Activated CD4-positive, alpha-beta T cell treated with anti-CD3 and anti-CD28 coated beads, Interleukin-2, amount 10 ng/mL, durations not matched to agents 7 days and 5 days (primary cell): ENCODE results near the gene RPS6KA2. TPM values are rescaled to one million over a fixed set of nuclear protein-coding genes. Genes with fewer than 3 reads are reported as not detected.
A peak's percentile ranks its signal among the peaks of the same experiment; 100 is the strongest.

Experiments used
- CTCF ChIA-PET: fragments of 350-600 bp; sonication (Branson Sonifier 250); formaldehyde crosslinking; loops from one replicate; lab custom pipeline; 2021; ENCODE audit warnings: antibody characterized with exemption; lab: Charles Lee
- POLR2A ChIA-PET: fragments of 350-600 bp; sonication (Branson Sonifier 250); formaldehyde crosslinking; loops from one replicate; lab custom pipeline; 2021; ENCODE audit warnings: antibody characterized with exemption; lab: Charles Lee
- DNase-seq: peaks from one replicate; pipeline ENCODE4 v3.0.0-alpha.2; 2020
- H3K27ac Mint-ChIP-seq: one replicate; pipeline ENCODE4 v1.8.0; 2021; ENCODE audit warnings: mild to moderate bottlenecking, moderate library complexity, mixed read lengths
- H3K27me3 Mint-ChIP-seq: one replicate; pipeline ENCODE4 v1.8.0; 2021; ENCODE audit warnings: mixed read lengths
- H3K36me3 Mint-ChIP-seq: one replicate; pipeline ENCODE4 v1.8.0; 2021; ENCODE audit warnings: low read depth, mixed read lengths
- H3K4me1 Mint-ChIP-seq: one replicate; pipeline ENCODE4 v1.8.0; 2021; ENCODE audit warnings: mixed read lengths
- H3K4me3 Mint-ChIP-seq: one replicate; pipeline ENCODE4 v1.8.0; 2021; ENCODE audit warnings: mild to moderate bottlenecking, moderate library complexity, mixed read lengths
- H3K9me3 Mint-ChIP-seq: one replicate; pipeline ENCODE4 v1.8.0; 2021; ENCODE audit warnings: mixed read lengths
- total RNA-seq, 2 experiments: library from RNA; stranded (reverse); gene quantifications; one replicate each; pipeline ENCODE4 v1.2.3, GENCODE V29; 2021

The RPS6KA2 gene
- total RNA-seq, 2 experiments from 2014 or later: 3.6 to 4.0 TPM

DNA sequence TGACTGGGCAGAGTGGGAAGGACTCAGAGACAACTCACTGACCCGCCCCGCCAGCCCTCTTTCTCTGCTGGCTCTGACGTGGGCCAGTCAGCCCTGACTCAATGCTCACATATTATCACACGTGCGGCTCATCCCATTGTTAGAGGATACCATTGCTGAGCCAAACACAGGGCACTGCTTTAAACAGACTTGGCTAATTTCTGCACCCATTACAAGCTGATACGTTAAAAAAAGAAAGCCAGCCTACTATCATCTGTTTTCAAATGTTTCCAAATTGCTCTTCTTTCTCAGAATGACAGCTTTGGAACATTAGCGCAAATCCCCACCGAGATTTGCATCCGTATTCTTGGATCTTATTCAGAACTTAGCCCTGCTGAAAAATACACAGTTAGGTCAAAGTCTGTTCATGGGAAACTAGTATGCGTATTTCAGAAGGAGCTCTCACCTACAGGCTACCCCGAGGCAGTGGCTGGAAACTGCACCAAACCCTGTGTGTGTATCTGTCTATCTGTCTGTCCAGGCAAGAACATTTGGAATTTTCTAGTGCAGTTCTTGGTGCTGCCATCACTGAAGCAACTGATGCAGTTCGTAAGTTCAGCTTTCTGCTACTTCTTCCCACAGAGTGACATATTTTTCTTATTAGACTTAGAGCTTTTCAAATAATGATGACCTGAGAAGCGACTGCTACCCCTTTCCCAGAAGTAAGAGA, 73.3 kb downstream of the RPS6KA2 start:
- POLR2A ChIA-PET: no interaction called here
- Mint-ChIP-seq H3K9me3 (no peaks in the 10 kb centered on the region), H3K27me3 (no peaks in the 10 kb centered on the region), H3K4me1 (peaks cover 7% of the 10 kb centered on the region), H3K4me3 (no peak overlapping the region), H3K36me3 (no peaks in the 10 kb centered on the region), H3K27ac (no peak overlapping the region)
- CTCF ChIA-PET: no interaction called here
- no peak for DNase-seq

DNA sequence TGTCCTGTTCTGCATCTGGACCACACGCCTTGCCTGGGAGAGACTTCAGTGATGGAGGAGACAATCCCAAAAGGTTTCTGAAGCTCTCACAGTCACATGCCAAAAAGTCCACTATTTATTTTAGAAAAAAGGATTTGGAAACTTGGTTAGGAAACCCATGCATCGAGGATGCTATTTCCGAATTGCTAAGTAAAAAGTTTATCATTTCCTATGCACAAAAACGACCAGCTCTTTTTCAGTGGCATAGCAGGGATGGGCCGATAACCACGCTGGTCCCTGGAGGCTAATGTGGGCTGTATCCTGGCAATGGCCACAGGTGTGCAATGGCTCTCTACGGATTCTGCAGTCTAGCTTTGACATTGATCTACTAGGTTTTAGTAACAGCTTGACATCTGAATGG, 74.5 kb downstream of the RPS6KA2 start:
- ChIA-PET POLR2A (no interaction called here), CTCF (no interaction called here)
- Mint-ChIP-seq H3K4me3 (no peak overlapping the region), H3K9me3 (no peaks in the 10 kb centered on the region), H3K4me1 (peaks cover 7% of the 10 kb centered on the region), H3K36me3 (no peaks in the 10 kb centered on the region), H3K27ac (no peak overlapping the region), H3K27me3 (no peaks in the 10 kb centered on the region)
- no peak for DNase-seq

DNA sequence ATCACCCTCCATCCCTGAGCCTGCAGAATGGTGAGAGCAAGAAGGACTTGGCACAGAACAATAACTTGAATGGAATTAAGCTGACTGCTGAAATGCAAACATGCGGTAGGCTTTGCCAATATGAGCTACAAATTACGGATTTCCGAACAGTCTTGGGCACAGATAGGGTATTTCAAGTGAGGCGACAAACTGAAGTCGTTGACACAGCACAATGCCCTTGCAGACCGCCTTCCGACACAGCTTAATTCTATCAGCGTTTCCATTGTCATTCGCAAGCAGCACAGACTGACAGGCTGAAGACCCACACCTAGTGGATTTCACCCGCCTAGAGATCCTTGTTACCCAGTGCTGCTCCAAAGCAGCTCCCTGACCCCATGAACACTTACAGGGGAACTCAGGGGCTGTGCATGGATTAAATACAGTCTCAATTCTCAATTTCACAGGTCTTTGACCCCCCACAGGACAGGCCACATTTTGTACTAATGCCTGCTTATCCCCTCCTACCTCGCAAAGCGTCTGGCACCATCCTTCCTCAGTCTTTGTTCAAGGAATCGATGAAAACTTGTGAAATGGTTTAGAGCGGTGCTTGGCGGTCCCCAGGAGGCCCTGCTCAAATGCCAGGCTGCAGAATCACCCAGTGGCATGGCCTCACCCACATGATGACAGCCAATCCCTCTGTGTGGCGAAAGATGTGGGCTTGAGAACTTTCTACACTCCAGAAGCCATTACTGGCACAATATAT, 75.1 kb downstream of the RPS6KA2 start:
- no peak overlapping the region for H3K4me3 Mint-ChIP-seq
- no peak overlapping the region for H3K27ac Mint-ChIP-seq
- ChIA-PET CTCF (no interaction called here), POLR2A (no interaction called here)
- DNase-seq: no peak
- H3K9me3 Mint-ChIP-seq: no peaks in the 10 kb centered on the region
- H3K27me3 Mint-ChIP-seq: no peaks in the 10 kb centered on the region
- H3K4me1 Mint-ChIP-seq: peaks cover 3% of the 10 kb centered on the region
- H3K36me3 Mint-ChIP-seq: no peaks in the 10 kb centered on the region

DNA sequence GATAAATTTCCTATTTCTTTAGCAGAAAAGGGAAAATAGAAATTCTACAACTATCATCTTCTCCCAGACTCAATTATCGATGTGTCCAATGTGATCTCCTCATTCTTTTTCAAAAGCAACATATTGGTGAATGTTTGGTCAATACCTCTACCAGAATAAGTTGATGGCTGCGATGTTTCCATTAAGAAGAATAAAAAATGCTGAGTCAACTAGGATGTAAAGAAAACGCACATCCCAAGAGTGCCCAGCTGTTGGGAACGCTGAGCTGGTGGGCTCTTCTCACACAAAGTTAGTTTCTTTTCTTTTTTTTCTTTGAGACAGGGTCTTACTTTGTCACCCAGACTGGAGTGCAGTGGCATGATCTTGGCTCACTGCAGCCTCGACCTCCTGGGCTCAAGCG, 80.4 kb downstream of the RPS6KA2 start:
- H3K36me3 Mint-ChIP-seq: no peaks in the 10 kb centered on the region
- peaks cover 7% of the 10 kb centered on the region for H3K4me1 Mint-ChIP-seq
- no peaks in the 10 kb centered on the region for H3K27me3 Mint-ChIP-seq
- H3K4me3 Mint-ChIP-seq: no peak overlapping the region
- no peak overlapping the region for H3K27ac Mint-ChIP-seq
- no peak for DNase-seq
- CTCF ChIA-PET: no interaction called here
- H3K9me3 Mint-ChIP-seq: no peaks in the 10 kb centered on the region
- POLR2A ChIA-PET: no interaction called here

DNA sequence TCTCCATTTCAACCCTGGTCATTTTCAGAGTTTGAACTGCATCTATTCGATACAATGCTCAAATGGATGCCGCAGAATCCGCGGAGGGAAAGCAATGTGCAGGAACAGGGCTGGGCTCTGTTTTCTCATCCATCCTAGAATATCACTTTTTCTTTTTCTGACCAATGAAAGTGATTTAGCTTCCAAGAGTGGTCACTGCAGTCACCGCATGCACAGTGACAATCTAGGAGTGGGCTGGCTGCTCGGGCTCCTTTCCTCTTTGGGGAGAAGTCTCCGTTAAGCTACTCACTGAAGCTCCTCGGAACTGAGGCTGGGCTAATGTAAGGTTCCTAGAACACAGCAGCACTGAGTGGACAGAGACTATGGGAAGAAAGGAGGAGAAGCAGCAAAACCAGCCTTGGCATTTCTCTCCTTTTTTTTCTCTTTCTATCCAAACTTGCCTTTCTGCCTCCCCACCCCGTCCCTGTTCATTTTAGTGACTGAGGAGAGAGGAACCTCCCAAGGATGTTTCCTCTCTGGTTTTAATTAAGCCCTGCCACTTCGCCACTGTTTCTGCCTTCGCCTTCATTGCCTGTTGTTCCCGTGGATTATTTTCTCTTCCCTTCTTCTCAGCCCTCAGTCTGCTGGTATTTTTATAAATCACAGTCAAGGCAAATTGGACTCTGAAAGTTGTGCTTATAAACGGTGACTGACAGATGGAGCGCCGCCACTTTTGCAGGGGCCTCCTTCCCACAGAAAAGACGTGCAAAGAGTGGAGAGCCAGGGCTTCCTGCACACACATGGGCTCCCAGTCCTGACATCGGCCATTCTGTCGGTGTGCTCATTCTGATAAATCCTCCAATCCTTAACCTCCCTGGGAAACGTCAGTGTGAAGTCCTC, 81.7 kb downstream of the RPS6KA2 start:
- no peak overlapping the region for H3K27ac Mint-ChIP-seq
- no peaks in the 10 kb centered on the region for H3K9me3 Mint-ChIP-seq
- H3K27me3 Mint-ChIP-seq: no peaks in the 10 kb centered on the region
- peaks cover 19% of the 10 kb centered on the region for H3K4me1 Mint-ChIP-seq
- CTCF ChIA-PET: interaction anchor here (0.7 kb wide), 1 partner anchor 281 kb away, joined by 3 read pairs; no protein-coding TSS in a partner anchor
- POLR2A ChIA-PET: no interaction called here
- no peaks in the 10 kb centered on the region for H3K36me3 Mint-ChIP-seq
- H3K4me3 Mint-ChIP-seq: no peak overlapping the region
- no peak for DNase-seq

DNA sequence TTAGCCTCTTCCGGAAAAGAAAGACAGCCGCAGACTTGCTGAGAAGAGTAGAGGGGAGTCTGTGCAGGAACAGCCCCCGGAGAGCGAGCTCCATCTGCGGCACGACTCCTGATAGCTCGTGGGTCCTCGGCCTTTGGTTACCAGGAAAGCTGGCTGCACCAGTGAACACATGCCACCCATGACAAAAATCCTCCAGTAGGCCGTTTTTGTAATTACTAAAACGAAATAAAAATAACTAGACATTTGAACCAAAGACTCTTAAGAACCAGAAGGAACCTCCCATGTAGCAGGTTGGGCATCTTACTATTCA, 82.8 kb downstream of the RPS6KA2 start:
- Mint-ChIP-seq H3K9me3 (no peaks in the 10 kb centered on the region), H3K27me3 (no peaks in the 10 kb centered on the region), H3K4me3 (no peak overlapping the region), H3K4me1 (peaks cover 28% of the 10 kb centered on the region), H3K36me3 (no peaks in the 10 kb centered on the region), H3K27ac (no peak overlapping the region)
- DNase-seq: no peak
- ChIA-PET CTCF (interaction anchor here (0.8 kb wide), 1 partner anchor 10 kb away, joined by 4 read pairs; no protein-coding TSS in a partner anchor), POLR2A (no interaction called here)

DNA sequence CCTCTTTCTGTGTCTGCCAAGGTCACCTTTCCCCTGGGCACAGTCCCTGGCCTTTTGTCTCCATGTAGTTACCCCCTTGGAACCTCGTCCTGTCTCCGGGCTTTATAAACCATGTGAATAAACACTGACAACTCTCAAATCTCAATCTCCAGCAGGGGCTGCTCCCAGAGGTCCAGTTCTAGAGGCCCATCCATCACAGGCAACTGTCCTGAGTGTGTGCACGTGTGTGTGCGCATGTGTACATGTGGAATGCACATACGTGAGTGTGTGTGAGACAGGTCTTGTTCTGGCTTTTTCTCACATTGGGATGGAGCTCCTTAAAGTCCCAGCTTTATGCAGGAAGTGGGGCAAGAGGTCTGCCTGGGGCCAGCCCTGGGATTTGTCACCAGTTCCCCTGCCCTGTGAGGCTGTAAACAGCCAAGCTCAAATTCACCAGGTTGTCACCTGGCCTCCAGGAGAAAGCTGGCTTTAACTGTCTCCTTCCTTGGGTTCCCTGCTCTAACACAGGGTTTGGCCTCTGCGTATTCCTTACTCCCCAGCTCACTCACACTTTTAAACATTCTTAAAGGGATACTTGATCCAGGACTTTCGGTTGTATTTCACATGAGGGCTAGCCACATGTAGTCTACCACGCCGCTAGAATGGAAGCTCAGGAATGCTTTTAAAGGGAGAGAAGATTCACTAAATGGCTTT, 83.3 kb downstream of the RPS6KA2 start:
- Mint-ChIP-seq H3K27me3 (no peaks in the 10 kb centered on the region), H3K27ac (no peak overlapping the region)
- POLR2A ChIA-PET: no interaction called here

DNA sequence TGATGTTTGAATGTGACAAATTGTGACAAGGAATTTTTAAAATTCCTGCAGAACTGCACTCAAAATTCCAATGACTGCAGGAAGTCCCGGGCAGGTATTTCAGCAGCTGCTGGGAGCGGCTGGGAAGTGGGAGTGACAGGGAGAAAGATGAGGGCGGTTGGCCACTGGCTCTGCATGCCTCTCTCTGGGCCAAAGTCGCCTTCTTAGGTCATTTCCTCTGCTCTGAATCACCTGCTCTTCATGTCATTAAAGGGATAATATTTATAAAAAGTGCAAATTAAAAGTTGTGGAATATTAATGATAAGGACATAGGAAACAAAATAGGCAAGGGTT, 84.5 kb downstream of the RPS6KA2 start:
- no peaks in the 10 kb centered on the region for H3K9me3 Mint-ChIP-seq
- ChIA-PET CTCF (no interaction called here), POLR2A (no interaction called here)
- no peak for DNase-seq
- H3K36me3 Mint-ChIP-seq: no peaks in the 10 kb centered on the region
- H3K27me3 Mint-ChIP-seq: no peaks in the 10 kb centered on the region
- no peak overlapping the region for H3K4me3 Mint-ChIP-seq
- no peak overlapping the region for H3K27ac Mint-ChIP-seq
- H3K4me1 Mint-ChIP-seq: peaks cover 35% of the 10 kb centered on the region

More for the DNA sequence above, 83.3 kb downstream of the RPS6KA2 start:
- no peaks in the 10 kb centered on the region for H3K9me3 Mint-ChIP-seq
- H3K36me3 Mint-ChIP-seq: no peaks in the 10 kb centered on the region
- H3K4me1 Mint-ChIP-seq: peaks cover 32% of the 10 kb centered on the region
- H3K4me3 Mint-ChIP-seq: no peak overlapping the region
- DNase-seq: no peak
- CTCF ChIA-PET: interaction anchor here (0.8 kb wide), 1 partner anchor 10 kb away, joined by 4 read pairs; no protein-coding TSS in a partner anchor

DNA sequence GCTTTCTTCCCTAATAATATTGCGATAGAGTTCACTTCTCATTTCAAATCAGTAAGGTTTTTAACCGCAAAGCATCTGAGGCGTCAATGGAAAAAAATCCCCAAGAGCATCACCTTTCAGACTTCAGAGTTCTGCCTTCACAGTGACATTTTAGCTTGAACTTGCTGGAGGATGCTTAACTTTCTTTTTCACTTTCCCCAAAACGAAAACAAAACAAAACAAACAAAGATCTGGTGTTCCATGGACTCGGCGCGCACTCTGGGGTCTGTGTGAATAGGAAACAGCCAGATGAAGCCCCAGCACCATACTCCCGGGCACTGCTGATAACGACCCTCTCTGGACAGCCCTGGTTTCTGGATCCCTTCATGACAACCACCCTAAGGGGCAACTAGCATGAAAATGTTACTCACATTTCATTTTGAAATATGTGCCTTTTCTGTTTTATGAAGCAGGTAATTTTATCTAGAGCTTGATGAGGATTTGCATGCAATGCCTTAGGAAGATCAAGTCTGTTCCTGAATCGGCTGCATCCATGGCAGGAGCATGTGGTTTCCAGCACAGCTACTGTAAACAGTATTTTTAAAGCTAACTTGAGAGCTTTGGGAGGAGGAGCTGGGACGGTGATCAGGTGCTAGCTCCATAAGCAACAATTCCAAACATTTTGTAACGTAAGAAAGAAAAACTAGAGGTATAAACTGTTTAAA, 85.0 kb downstream of the RPS6KA2 start:
- H3K4me3 Mint-ChIP-seq: peak overlapping the region; percentile 56
- no peaks in the 10 kb centered on the region for H3K9me3 Mint-ChIP-seq
- peak overlapping the region; percentile 22 for H3K27ac Mint-ChIP-seq
- no peaks in the 10 kb centered on the region for H3K36me3 Mint-ChIP-seq
- no peaks in the 10 kb centered on the region for H3K27me3 Mint-ChIP-seq
- CTCF ChIA-PET: no interaction called here
- H3K4me1 Mint-ChIP-seq: peaks cover 35% of the 10 kb centered on the region
- no peak for DNase-seq
- POLR2A ChIA-PET: no interaction called here

DNA sequence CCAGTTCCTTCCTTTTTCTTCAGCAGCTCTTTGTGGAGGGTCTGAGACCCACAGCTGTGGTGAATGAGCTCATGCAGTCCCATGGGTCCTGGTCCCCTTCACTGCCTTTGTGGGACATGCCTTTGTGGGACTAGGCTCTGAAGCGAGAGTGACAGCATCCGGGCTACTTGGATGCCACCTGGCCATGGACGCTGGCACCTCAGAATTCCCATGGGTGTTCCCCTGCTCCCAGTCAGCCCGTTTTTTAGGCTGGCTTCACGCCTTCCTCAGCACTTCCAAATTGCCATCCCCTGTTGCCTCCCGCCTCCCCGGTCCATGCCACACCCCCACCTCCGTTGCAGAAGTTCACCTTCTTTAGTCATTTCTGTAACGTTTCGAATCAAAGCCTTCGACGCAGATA, 85.7 kb downstream of the RPS6KA2 start:
- POLR2A ChIA-PET: no interaction called here
- H3K4me1 Mint-ChIP-seq: peaks cover 35% of the 10 kb centered on the region
- CTCF ChIA-PET: no interaction called here

DNA sequence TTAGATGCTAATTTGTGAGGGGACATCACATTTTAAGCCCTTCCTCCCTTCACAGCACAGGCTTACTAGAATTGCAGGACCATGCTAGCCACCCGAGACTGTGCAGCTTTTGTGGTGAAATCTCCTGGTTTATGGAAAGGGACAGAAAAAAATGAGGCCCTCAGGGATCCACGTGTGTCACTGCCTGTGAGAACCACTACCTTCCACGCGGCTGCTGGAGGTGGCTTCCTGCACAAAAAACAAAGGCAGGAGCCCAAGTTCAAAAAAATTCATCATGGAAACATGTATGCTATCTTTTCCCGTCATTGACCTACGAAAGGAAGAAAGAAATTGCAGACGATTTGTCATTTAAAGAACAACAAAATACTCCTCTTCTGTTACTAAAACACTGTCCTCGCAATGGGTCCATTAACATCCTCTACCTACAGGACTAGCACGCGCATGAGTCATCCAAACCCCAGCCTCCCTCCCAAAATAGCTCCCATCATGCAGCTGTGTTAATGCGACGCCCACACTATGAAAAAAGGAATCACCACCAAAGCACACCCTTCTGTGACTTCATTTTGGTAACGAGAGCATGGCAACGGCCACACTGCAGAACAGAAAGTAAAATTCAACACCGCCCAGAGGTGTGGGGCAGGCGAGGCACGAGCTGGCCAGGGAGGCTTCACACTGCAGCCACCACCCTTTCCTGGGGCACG, 86.3 kb downstream of the RPS6KA2 start:
- Mint-ChIP-seq H3K27ac (peak overlapping the region; percentile 72), H3K27me3 (no peaks in the 10 kb centered on the region), H3K4me3 (peak overlapping the region; percentile 56), H3K9me3 (no peaks in the 10 kb centered on the region), H3K36me3 (no peaks in the 10 kb centered on the region), H3K4me1 (peaks cover 35% of the 10 kb centered on the region)
- POLR2A ChIA-PET: no interaction called here
- peak; percentile 31 for DNase-seq
- CTCF ChIA-PET: no interaction called here

More for the DNA sequence above, 85.7 kb downstream of the RPS6KA2 start:
- no peaks in the 10 kb centered on the region for H3K27me3 Mint-ChIP-seq
- H3K4me3 Mint-ChIP-seq: peak overlapping the region; percentile 56
- H3K36me3 Mint-ChIP-seq: no peaks in the 10 kb centered on the region
- peak overlapping the region; percentile 72 for H3K27ac Mint-ChIP-seq
- H3K9me3 Mint-ChIP-seq: no peaks in the 10 kb centered on the region
- no peak for DNase-seq

DNA sequence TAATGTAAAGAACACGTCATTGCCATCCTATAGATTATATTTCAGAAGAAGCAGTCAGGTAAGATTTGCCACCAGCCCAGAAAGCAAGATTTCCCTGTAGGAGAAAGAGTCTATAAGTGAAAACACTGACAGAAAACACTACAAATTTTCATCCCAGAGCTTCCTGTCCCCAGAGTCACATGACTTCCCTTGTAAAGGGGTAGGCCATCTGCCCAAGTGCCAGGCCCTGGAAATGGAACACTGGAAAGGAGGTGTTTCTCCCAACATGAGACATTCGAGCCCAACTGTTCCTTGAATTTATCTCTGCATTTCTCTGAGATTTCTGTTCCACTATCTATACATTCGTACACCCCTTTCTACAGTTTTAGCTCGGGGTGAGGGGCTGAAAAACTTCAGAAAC, 87.5 kb downstream of the RPS6KA2 start:
- Mint-ChIP-seq H3K4me3 (no peak overlapping the region), H3K27ac (peak overlapping the region; percentile 44), H3K9me3 (no peaks in the 10 kb centered on the region), H3K36me3 (no peaks in the 10 kb centered on the region), H3K4me1 (peaks cover 35% of the 10 kb centered on the region), H3K27me3 (no peaks in the 10 kb centered on the region)
- ChIA-PET CTCF (no interaction called here), POLR2A (no interaction called here)
- DNase-seq: no peak
